Measurements from ENCODE around the gene CNTN4.

CNTN4 gene

GRCh38 chr3:2098398-2099027 lies at the start of gene CNTN4:
Gene CNTN4 (plus strand): TSS chr3:2098866.
- no peak within 1 kb of the TSS for H3K9ac ChIP-seq (ENCODE audit: low read length)
- no peak within 1 kb of the TSS for H2AFZ ChIP-seq (ENCODE audit: low read length)
- no peaks in the 10 kb centered on the region for H3K4me1 ChIP-seq (ENCODE audit: insufficient read depth, low read length, severe bottlenecking)
- no peaks in the 10 kb centered on the region for H4K20me1 ChIP-seq (ENCODE audit: insufficient read depth, low read length)
- no peak within 1 kb of the TSS for H3K27ac ChIP-seq (ENCODE audit: low read depth, low read length, poor library complexity, severe bottlenecking)
- TF ChIP-seq CTCF (IDR thresholded peaks at IDR 0.05; ENCODE audit: low read length) (no peak), EZH2 (IDR thresholded peaks at IDR 0.05; ENCODE audit: borderline replicate concordance, low read length) (no peak)
- no peaks in the 10 kb centered on the region for H3K27me3 ChIP-seq (ENCODE audit: insufficient read depth, low read length)
- H3K79me2 ChIP-seq (ENCODE audit: insufficient read depth, low read length), result no peaks in the 10 kb centered on the region
- H3F3A ChIP-seq (ENCODE audit: insufficient read depth, low read length), result no peaks in the 10 kb centered on the region
- no peaks in the 10 kb centered on the region for H3K9me2 ChIP-seq (ENCODE audit: low read depth, low read length)
- no peaks in the 10 kb centered on the region for H3K9me3 ChIP-seq (ENCODE audit: low read length)
- no peaks in the 10 kb centered on the region for H3K36me3 ChIP-seq (ENCODE audit: insufficient read depth, low read length)
- no peak within 1 kb of the TSS for H3K4me3 ChIP-seq (ENCODE audit: low read depth, low read length, poor library complexity, severe bottlenecking)
- H3K4me2 ChIP-seq (ENCODE audit: low read length), result no peak within 1 kb of the TSS

GRCh38 chr3:2061360-2061759 lies 37.3 kb upstream of the CNTN4 start:
- no peak overlapping the region for H3K4me3 ChIP-seq (ENCODE audit: low read depth, low read length, poor library complexity, severe bottlenecking)
- no peak for TF ChIP-seq CTCF (IDR thresholded peaks at IDR 0.05; ENCODE audit: low read length)
- TF ChIP-seq EZH2 (IDR thresholded peaks at IDR 0.05; ENCODE audit: borderline replicate concordance, low read length), result no peak
- no peak overlapping the region for H3K9ac ChIP-seq (ENCODE audit: low read length)
- no peaks in the 10 kb centered on the region for H3K9me3 ChIP-seq (ENCODE audit: low read length)
- no peaks in the 10 kb centered on the region for H3K36me3 ChIP-seq (ENCODE audit: insufficient read depth, low read length)
- H3K27me3 ChIP-seq (ENCODE audit: insufficient read depth, low read length), result no peaks in the 10 kb centered on the region
- H3K9me2 ChIP-seq (ENCODE audit: low read depth, low read length), result no peaks in the 10 kb centered on the region
- no peak overlapping the region for H3K27ac ChIP-seq (ENCODE audit: low read depth, low read length, poor library complexity, severe bottlenecking)
- H4K20me1 ChIP-seq (ENCODE audit: insufficient read depth, low read length), result no peaks in the 10 kb centered on the region
- no peaks in the 10 kb centered on the region for H3F3A ChIP-seq (ENCODE audit: insufficient read depth, low read length)
- no peaks in the 10 kb centered on the region for H3K79me2 ChIP-seq (ENCODE audit: insufficient read depth, low read length)
- no peaks in the 10 kb centered on the region for H3K4me1 ChIP-seq (ENCODE audit: insufficient read depth, low read length, severe bottlenecking)
- no peak overlapping the region for H3K4me2 ChIP-seq (ENCODE audit: low read length)
- H2AFZ ChIP-seq (ENCODE audit: low read length), result no peak overlapping the region

- no peak overlapping the region for H3K4me2 ChIP-seq (ENCODE audit: low read length)
- H3K9me2 ChIP-seq (ENCODE audit: low read depth, low read length), result no peaks in the 10 kb centered on the region
- H4K20me1 ChIP-seq (ENCODE audit: insufficient read depth, low read length), result no peaks in the 10 kb centered on the region
- TF ChIP-seq EZH2 (IDR thresholded peaks at IDR 0.05; ENCODE audit: borderline replicate concordance, low read length), result no peak
- no peak overlapping the region for H3K9ac ChIP-seq (ENCODE audit: low read length)
- no peaks in the 10 kb centered on the region for H3F3A ChIP-seq (ENCODE audit: insufficient read depth, low read length)
- H3K4me1 ChIP-seq (ENCODE audit: insufficient read depth, low read length, severe bottlenecking), result no peaks in the 10 kb centered on the region
- H3K36me3 ChIP-seq (ENCODE audit: insufficient read depth, low read length), result no peaks in the 10 kb centered on the region
- no peak overlapping the region for H3K4me3 ChIP-seq (ENCODE audit: low read depth, low read length, poor library complexity, severe bottlenecking)
- no peak overlapping the region for H2AFZ ChIP-seq (ENCODE audit: low read length)
- H3K9me3 ChIP-seq (ENCODE audit: low read length), result no peaks in the 10 kb centered on the region
- no peaks in the 10 kb centered on the region for H3K27me3 ChIP-seq (ENCODE audit: insufficient read depth, low read length)
- no peak overlapping the region for H3K27ac ChIP-seq (ENCODE audit: low read depth, low read length, poor library complexity, severe bottlenecking)
- no peaks in the 10 kb centered on the region for H3K79me2 ChIP-seq (ENCODE audit: insufficient read depth, low read length)
Observed at GRCh38 chr3:2071531-2071930, 27.1 kb upstream of the CNTN4 start.

- H3K27ac ChIP-seq (ENCODE audit: low read depth, low read length, poor library complexity, severe bottlenecking), result no peak overlapping the region
- no peak overlapping the region for H3K4me2 ChIP-seq (ENCODE audit: low read length)
- H3K9me2 ChIP-seq (ENCODE audit: low read depth, low read length), result no peaks in the 10 kb centered on the region
- no peak overlapping the region for H2AFZ ChIP-seq (ENCODE audit: low read length)
- TF ChIP-seq CTCF (IDR thresholded peaks at IDR 0.05; ENCODE audit: low read length) (no peak), EZH2 (IDR thresholded peaks at IDR 0.05; ENCODE audit: borderline replicate concordance, low read length) (no peak)
- H3K9ac ChIP-seq (ENCODE audit: low read length), result no peak overlapping the region
- H3K4me3 ChIP-seq (ENCODE audit: low read depth, low read length, poor library complexity, severe bottlenecking), result no peak overlapping the region
- no peaks in the 10 kb centered on the region for H3K4me1 ChIP-seq (ENCODE audit: insufficient read depth, low read length, severe bottlenecking)
- H3K79me2 ChIP-seq (ENCODE audit: insufficient read depth, low read length), result no peaks in the 10 kb centered on the region
- no peaks in the 10 kb centered on the region for H4K20me1 ChIP-seq (ENCODE audit: insufficient read depth, low read length)
- H3K9me3 ChIP-seq (ENCODE audit: low read length), result no peaks in the 10 kb centered on the region
- H3K27me3 ChIP-seq (ENCODE audit: insufficient read depth, low read length), result no peaks in the 10 kb centered on the region
- H3F3A ChIP-seq (ENCODE audit: insufficient read depth, low read length), result no peaks in the 10 kb centered on the region
- H3K36me3 ChIP-seq (ENCODE audit: insufficient read depth, low read length), result no peaks in the 10 kb centered on the region
Observed at GRCh38 chr3:2078821-2079220, 19.8 kb upstream of the CNTN4 start.
